ENCODE data around the gene PROZ.

Gene PROZ

DNA sequence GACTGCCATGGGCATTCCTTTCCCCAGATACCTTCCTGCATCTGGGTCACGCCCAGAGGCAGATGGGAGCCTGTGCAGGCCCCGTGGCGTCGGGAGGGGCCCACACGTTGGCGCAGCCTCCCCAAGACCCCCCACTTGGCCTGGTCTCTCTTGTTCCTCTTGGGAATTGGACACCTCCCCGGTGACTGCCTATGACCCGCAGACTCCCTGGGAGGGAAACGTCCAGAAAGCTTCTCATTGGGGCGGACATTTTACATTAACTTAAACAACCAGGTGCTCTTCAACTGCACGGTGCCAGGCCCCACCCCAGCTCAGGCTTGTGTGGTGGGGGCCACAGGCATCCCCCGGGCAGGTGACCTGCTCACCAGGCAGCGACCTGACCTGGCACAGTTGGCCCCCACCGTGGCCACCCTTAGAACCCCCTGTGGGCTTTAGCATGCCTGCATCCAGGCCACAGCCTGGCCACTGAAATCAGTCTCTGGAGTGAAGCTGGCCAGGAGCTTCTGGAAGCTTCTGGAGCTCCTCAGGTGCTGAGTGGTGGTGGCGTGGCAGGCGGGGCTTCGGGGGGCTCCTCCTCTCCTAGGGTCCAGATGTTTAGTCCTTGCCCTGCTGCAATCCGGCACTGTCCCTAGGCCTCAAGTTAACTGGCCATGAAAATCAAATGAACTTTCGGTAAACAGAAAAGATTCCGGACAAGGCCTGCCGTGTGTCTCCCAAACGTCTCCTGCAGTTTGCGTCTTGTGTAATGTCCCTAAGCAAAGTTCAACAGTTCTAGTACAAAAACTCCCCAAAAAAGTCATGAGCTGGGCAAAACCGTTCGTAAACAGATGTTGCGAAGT, 8.5 kb upstream of the PROZ start:
- DNase-seq (ENCODE audit: low read depth) = no peak
- TF ChIP-seq, protein P1, sequence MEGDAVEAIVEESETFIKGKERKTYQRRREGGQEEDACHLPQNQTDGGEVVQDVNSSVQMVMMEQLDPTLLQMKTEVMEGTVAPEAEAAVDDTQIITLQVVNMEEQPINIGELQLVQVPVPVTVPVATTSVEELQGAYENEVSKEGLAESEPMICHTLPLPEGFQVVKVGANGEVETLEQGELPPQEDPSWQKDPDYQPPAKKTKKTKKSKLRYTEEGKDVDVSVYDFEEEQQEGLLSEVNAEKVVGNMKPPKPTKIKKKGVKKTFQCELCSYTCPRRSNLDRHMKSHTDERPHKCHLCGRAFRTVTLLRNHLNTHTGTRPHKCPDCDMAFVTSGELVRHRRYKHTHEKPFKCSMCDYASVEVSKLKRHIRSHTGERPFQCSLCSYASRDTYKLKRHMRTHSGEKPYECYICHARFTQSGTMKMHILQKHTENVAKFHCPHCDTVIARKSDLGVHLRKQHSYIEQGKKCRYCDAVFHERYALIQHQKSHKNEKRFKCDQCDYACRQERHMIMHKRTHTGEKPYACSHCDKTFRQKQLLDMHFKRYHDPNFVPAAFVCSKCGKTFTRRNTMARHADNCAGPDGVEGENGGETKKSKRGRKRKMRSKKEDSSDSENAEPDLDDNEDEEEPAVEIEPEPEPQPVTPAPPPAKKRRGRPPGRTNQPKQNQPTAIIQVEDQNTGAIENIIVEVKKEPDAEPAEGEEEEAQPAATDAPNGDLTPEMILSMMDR (conservative IDR thresholded peaks at IDR 0.05; ENCODE audit: low read depth, low read length) = no peak

DNA sequence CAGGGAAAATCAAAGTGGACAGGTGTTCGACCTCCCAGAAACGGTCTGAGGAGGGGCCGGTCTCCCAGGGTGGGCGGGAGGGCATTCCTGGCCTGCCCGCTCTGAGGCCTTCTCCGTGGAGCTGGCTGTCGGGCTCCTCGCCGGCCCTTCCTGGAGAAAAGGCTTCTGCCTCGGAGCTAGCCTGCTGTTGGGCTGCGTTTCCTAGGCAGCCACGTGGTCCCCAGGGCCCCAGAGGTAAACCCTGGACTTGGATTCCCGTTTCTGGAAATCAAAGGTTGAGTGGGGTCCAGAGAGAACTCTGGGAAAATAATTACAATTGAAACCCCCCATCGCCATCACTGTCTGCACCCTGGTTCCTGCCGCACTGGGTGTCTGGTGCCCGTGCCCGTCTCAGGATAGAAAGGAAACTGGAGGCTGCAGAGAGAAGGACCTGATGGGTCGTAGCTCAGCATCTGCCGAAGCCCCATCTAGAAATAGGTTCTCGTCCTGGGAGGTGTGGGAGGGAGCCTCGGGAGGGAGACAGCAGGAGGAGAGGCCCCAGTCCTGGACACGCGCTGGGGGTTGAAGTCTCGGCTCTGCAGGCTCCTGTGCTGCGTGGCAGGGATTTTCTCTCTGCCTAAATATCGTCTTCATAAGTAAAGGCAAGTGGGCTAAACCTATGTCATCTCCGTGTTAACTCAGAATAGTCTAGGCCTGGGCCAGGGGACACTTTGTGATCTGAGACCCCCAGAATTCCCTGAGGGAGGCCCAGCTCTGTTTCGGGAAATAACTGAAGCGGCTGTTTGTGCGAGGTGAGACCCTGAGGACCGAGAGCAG, 7.7 kb upstream of the PROZ start:
- TF ChIP-seq, protein P1 (conservative IDR thresholded peaks at IDR 0.05; ENCODE audit: low read depth, low read length) = no peak
- DNase-seq (ENCODE audit: low read depth) = no peak

More for the DNA sequence above, 8.5 kb upstream of the PROZ start:
- H3K4me3 ChIP-seq (ENCODE audit: low read length) = no peak overlapping the region

GRCh38 chr13:113151745-113152690, 6.4 kb upstream of the PROZ start:
- TF ChIP-seq, protein P1 (conservative IDR thresholded peaks at IDR 0.05; ENCODE audit: low read depth, low read length) = no peak
- DNase-seq (ENCODE audit: low read depth) = no peak
- H3K4me3 ChIP-seq (ENCODE audit: low read length) = no peak overlapping the region

More for the DNA sequence above, 7.7 kb upstream of the PROZ start:
- H3K4me3 ChIP-seq (ENCODE audit: low read length) = no peak overlapping the region

DNA sequence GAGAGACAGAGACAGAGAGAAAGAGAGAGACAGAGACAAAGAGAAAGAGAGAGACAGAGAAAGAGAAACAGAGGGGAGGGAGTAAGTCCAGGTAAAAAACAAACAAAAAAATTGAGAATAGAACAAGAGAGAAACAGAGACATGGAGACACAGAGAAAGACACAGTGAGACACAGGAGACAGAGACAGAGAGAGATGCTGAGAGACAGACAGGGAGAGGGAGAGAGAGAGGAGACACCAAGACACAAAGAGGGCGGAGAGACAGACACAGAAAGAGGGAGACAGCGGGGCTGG, 5.8 kb upstream of the PROZ start:
- DNase-seq (ENCODE audit: low read depth) = no peak
- TF ChIP-seq, protein P1 (conservative IDR thresholded peaks at IDR 0.05; ENCODE audit: low read depth, low read length) = no peak
- peak overlapping the region; percentile 44 for H3K4me3 ChIP-seq (ENCODE audit: low read length)

DNA sequence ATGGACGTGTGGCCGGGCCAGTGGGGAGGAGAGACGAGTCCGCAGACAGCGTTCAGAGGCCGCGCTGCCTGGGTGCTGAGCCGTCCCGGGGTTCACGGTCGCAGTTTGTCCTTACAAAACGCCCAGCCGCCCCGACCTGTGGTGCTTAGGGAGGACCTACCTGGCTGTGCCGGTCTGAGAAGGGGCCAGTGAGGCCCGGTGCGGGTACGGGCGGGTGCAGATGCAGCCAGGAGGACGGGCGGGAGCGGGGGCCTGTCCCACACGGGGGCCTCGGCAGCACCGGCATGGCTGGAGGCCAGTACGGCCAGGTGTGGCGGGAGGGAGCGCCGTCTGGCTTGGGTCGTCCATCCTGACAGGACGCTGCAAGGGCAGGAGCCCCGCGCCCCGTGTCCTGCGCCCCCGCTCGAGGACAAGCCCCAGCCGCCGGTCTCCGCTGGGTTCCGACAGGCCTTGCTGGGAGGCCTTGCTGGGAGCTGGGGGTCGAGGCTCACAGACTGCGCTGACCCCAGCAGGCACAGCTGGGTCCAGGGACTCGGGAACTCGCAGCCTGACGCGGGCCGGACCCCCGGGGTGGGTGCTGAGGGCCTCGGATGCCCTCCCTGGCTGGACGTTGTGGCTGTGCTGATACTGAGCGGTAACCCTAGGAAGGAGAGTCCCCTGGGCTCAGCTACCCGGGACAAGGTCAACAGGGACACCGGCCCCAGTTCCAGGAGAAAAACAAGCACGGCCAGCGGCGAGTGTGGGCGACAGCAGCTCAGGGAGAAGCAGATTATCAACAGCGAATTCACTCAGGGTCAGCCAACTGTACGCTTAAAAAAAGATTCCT, 5.3 kb upstream of the PROZ start:
- no peak for DNase-seq (ENCODE audit: low read depth)
- peak overlapping the region; percentile 44 for H3K4me3 ChIP-seq (ENCODE audit: low read length)
- TF ChIP-seq, protein P1 (conservative IDR thresholded peaks at IDR 0.05; ENCODE audit: low read depth, low read length) = no peak
